Measurements from ENCODE around the gene RPL12. TPM values are rescaled to one million over a fixed set of nuclear protein-coding genes. Genes with fewer than 3 reads are reported as not detected.

The RPL12 gene
- polyA plus RNA-seq, 1 donor from 2014 or later: 2,090 TPM

Other genes starting within 250 kb of the RPL12 start
- 1.3 TPM for gene GARNL3, start 186.6 kb downstream of the RPL12 start, polyA plus RNA-seq
- gene SLC2A8, start 54.2 kb downstream of the RPL12 start, polyA plus RNA-seq: 7.8 TPM
- 8.7 TPM for gene ZNF79, start 27.0 kb downstream of the RPL12 start, polyA plus RNA-seq
- 15.7 TPM for gene LRSAM1, start 104 bp upstream of the RPL12 start, polyA plus RNA-seq
- 0.33 TPM for gene STXBP1, start 160.9 kb upstream of the RPL12 start, polyA plus RNA-seq